Neural progenitor cell (in vitro differentiated cells): Measurements from ENCODE around the gene RSPH4A.

Experiments used
- CTCF ChIP-seq: fragments of 200-600 bp; sonication (generic); IDR thresholded peaks from 2 replicates; pipeline ENCODE4 v1.5.1; 2017; ENCODE audit warnings: antibody characterized with exemption, mild to moderate bottlenecking
- EZH2 ChIP-seq: fragments of 200-600 bp; sonication (generic); IDR thresholded peaks from 2 replicates; pipeline ENCODE4 v1.6.1; 2017; ENCODE audit warnings: antibody characterized with exemption, mild to moderate bottlenecking, moderate library complexity
- EZH2phosphoT487 ChIP-seq: fragments of 200-600 bp; sonication (generic); IDR thresholded peaks from 2 replicates; pipeline ENCODE4 v1.6.1; 2017; ENCODE audit warnings: antibody characterized with exemption

GRCh38 chr6:116605935-116606334 lies 10.3 kb upstream of the RSPH4A start:
- TF ChIP-seq CTCF (no peak), EZH2 (no peak), EZH2phosphoT487 (no peak)
